H1 (cell line): ENCODE data around the gene CDC37. TPM values are rescaled to one million over a fixed set of nuclear protein-coding genes. Genes with fewer than 3 reads are reported as not detected.
A peak's percentile ranks its signal among the peaks of the same experiment; 100 is the strongest.

Experiments
- CTCF ChIA-PET: fragments of 300-600 bp; sonication (Branson Sonifier 250); formaldehyde crosslinking; loops from one replicate; lab custom pipeline; 2021; ENCODE audit not compliant: partially characterized antibody; lab: Charles Lee
- POLR2A ChIA-PET: fragments of 300-600 bp; sonication (Branson Sonifier 250); formaldehyde crosslinking; loops from one replicate; lab custom pipeline; 2021; ENCODE audit warnings: inconsistent platforms; ENCODE audit not compliant: partially characterized antibody; lab: Charles Lee
- DNase-seq, 2 experiments: peaks; one replicate each; pipeline versions ENCODE4 v3.0.0 to v3.0.0-alpha.2; 2010 to 2022; ENCODE audit warnings: low spot score in 2 of 2, low read depth in 1 of 2, mixed read lengths in 1 of 2
- FAIRE-seq: peaks from 2 replicates; lab custom pipeline; 2011; peaks lifted over from hg19 to GRCh38; lab: Jason Lieb, UNC
- H2AFZ ChIP-seq: 2 replicates; pipeline ENCODE4 v1.8.1; 2012; ENCODE audit warnings: low read length, inconsistent platforms
- H2AK5ac ChIP-seq: 2 replicates; pipeline ENCODE4 v1.6.1; 2013; ENCODE audit warnings: low read depth, low read length
- H2BK120ac ChIP-seq: replicated peaks from 2 replicates; pipeline ENCODE3; 2013; ENCODE audit warnings: low read depth, low read length, inconsistent platforms
- H2BK12ac ChIP-seq: 2 replicates; pipeline ENCODE4 v1.6.1; 2013; ENCODE audit warnings: low read depth, low read length
- H2BK15ac ChIP-seq: 2 replicates; pipeline ENCODE4 v1.6.1; 2013; ENCODE audit warnings: low read length
- H2BK20ac ChIP-seq: 2 replicates; pipeline ENCODE4 v1.6.1; 2013; ENCODE audit warnings: low read length
- H2BK5ac ChIP-seq: 2 replicates; pipeline ENCODE4 v1.6.1; 2013; ENCODE audit warnings: low read depth, low read length
- H3K14ac ChIP-seq: 2 replicates; pipeline ENCODE4 v1.6.1; 2013; ENCODE audit warnings: inconsistent platforms; ENCODE audit not compliant: insufficient read length
- H3K18ac ChIP-seq: 2 replicates; pipeline ENCODE4 v1.6.1; 2013; ENCODE audit warnings: low read length; ENCODE audit errors: extremely low read depth
- H3K23ac ChIP-seq: 2 replicates; pipeline ENCODE4 v1.6.1; 2013; ENCODE audit warnings: inconsistent platforms; ENCODE audit not compliant: insufficient read length
- H3K23me2 ChIP-seq: 2 replicates; pipeline ENCODE4 v1.6.1; 2013; ENCODE audit warnings: low read depth, low read length
- H3K27ac ChIP-seq: 2 replicates; pipeline ENCODE4 v1.6.1; 2011; ENCODE audit warnings: low read depth, low read length, inconsistent platforms
- H3K27me3 ChIP-seq, 4 experiments: replicated peaks in 1 of 4; 1 replicate in 1 of 4; 2 replicates in 3 of 4; pipeline versions ENCODE4 v1.6.1 to v1.8.1; 2011 to 2013; ENCODE audit warnings: low read length in 3 of 4, mild to moderate bottlenecking in 3 of 4, inconsistent platforms in 2 of 4, mixed read lengths in 2 of 4, moderate library complexity in 1 of 4; ENCODE audit not compliant: control insufficient read depth in 3 of 4, insufficient read depth in 3 of 4; ENCODE audit errors: extremely low read depth in 1 of 4
- H3K36me3 ChIP-seq, 4 experiments: 2 replicates each; pipeline versions ENCODE4 v1.6.1 to v1.8.1; 2011 to 2013; ENCODE audit warnings: mild to moderate bottlenecking in 4 of 4, low read length in 3 of 4, moderate library complexity in 2 of 4, control low read depth in 1 of 4, inconsistent platforms in 1 of 4; ENCODE audit not compliant: insufficient read depth in 4 of 4, control insufficient read depth in 2 of 4
- H3K4ac ChIP-seq: replicated peaks from 2 replicates; pipeline ENCODE3; 2013; ENCODE audit warnings: low read length, low read depth, mixed read lengths, inconsistent platforms; ENCODE audit not compliant: insufficient read length
- H3K4me1 ChIP-seq, 4 experiments: replicated peaks in 1 of 4; 1 replicate in 1 of 4; 2 replicates in 3 of 4; pipeline versions ENCODE4 v1.6.1 to v1.8.1; 2011 to 2013; ENCODE audit warnings: low read length in 3 of 4, inconsistent platforms in 2 of 4, mixed read lengths in 1 of 4; ENCODE audit not compliant: insufficient read depth in 4 of 4, control insufficient read depth in 3 of 4
- H3K4me2 ChIP-seq, 2 experiments: 2 replicates each; pipeline versions ENCODE4 v1.6.1 to v1.8.1; 2011 to 2013; ENCODE audit warnings: low read depth in 2 of 2, low read length in 2 of 2, control low read depth in 1 of 2, inconsistent platforms in 1 of 2, mild to moderate bottlenecking in 1 of 2; ENCODE audit not compliant: insufficient read depth in 1 of 2
- H3K4me3 ChIP-seq, 4 experiments: fragments of 200-600, 300-600 bp in 1 of 4; sonication (generic), shearing (Covaris generic), sonication (Bioruptor Twin) in 1 of 4; 2 replicates each; pipeline versions ENCODE4 v1.5.1 to v1.8.1; 2011 to 2016; ENCODE audit warnings: low read length in 4 of 4, low read depth in 3 of 4, control low read depth in 2 of 4, inconsistent platforms in 2 of 4, mild to moderate bottlenecking in 2 of 4, mixed read lengths in 1 of 4, moderate library complexity in 1 of 4; ENCODE audit not compliant: insufficient read depth in 2 of 4; ENCODE audit errors: extremely low read depth in 1 of 4
- H3K56ac ChIP-seq: replicated peaks from 2 replicates; pipeline ENCODE3; 2013; ENCODE audit warnings: low read depth, mild to moderate bottlenecking, mixed read lengths, low read length, inconsistent platforms; ENCODE audit not compliant: insufficient read length
- H3K79me1 ChIP-seq: 2 replicates; pipeline ENCODE4 v1.6.1; 2013; ENCODE audit warnings: low read depth, low read length, control low read depth
- H3K79me2 ChIP-seq, 2 experiments: 2 replicates each; pipeline versions ENCODE4 v1.6.1 to v1.8.1; 2012 to 2013; ENCODE audit warnings: low read length in 2 of 2, mild to moderate bottlenecking in 2 of 2, inconsistent platforms in 1 of 2; ENCODE audit not compliant: insufficient read depth in 2 of 2, control insufficient read depth in 1 of 2
- H3K9ac ChIP-seq, 4 experiments: replicated peaks in 1 of 4; 1 replicate in 1 of 4; 2 replicates in 3 of 4; pipeline versions ENCODE4 v1.6.1 to v1.8.1; 2011 to 2013; ENCODE audit warnings: low read depth in 3 of 4, low read length in 3 of 4, control low read depth in 2 of 4, mild to moderate bottlenecking in 2 of 4, moderate library complexity in 2 of 4, inconsistent platforms in 1 of 4; ENCODE audit errors: extremely low read depth in 1 of 4
- H3K9me3 ChIP-seq, 2 experiments: 2 replicates each; pipeline versions ENCODE4 v1.6.1 to v1.8.1; 2012 to 2013; ENCODE audit warnings: mild to moderate bottlenecking in 2 of 2, moderate library complexity in 2 of 2, control low read depth in 1 of 2, inconsistent platforms in 1 of 2, low read depth in 1 of 2, low read length in 1 of 2, mixed read lengths in 1 of 2; ENCODE audit not compliant: insufficient read depth in 2 of 2
- H4K20me1 ChIP-seq, 2 experiments: replicated peaks in 1 of 2; 2 replicates each; pipeline versions ENCODE3 to v1.8.1; 2011 to 2013; ENCODE audit warnings: inconsistent platforms in 2 of 2, low read length in 2 of 2, mild to moderate bottlenecking in 1 of 2; ENCODE audit not compliant: insufficient read depth in 2 of 2, control insufficient read depth in 1 of 2
- H4K5ac ChIP-seq: 2 replicates; pipeline ENCODE4 v1.6.1; 2013; ENCODE audit warnings: low read length, low read depth, mixed read lengths, inconsistent platforms; ENCODE audit not compliant: insufficient read length
- H4K8ac ChIP-seq: 2 replicates; pipeline ENCODE4 v1.8.0; 2013; ENCODE audit warnings: mild to moderate bottlenecking, moderate library complexity, low read length, inconsistent platforms; ENCODE audit not compliant: insufficient read depth; ENCODE audit errors: extremely low read depth
- H4K91ac ChIP-seq: replicated peaks from 2 replicates; pipeline ENCODE3; 2013; ENCODE audit warnings: low read length, mixed read lengths, inconsistent platforms; ENCODE audit not compliant: insufficient read length
- CHD1 ChIP-seq: IDR thresholded peaks from 2 replicates; pipeline ENCODE4 v1.6.1; 2012; ENCODE audit warnings: low read depth, low read length, improper control_type of control experiment
- CTCF ChIP-seq, 3 experiments: IDR thresholded peaks; 1 replicate in 2 of 3; 2 replicates in 1 of 3; pipeline versions ENCODE4 v1.5.1 to v1.6.1; 2011; ENCODE audit warnings: low read length in 3 of 3, mild to moderate bottlenecking in 3 of 3, inconsistent platforms in 2 of 3, low read depth in 1 of 3, moderate library complexity in 1 of 3; ENCODE audit not compliant: insufficient read depth in 1 of 3; ENCODE audit errors: control extremely low read depth in 1 of 3
- E2F6 ChIP-seq: IDR thresholded peaks from 2 replicates; pipeline ENCODE4 v1.6.1; 2012; ENCODE audit warnings: inconsistent platforms
- EGR1 ChIP-seq: IDR thresholded peaks from 2 replicates; pipeline ENCODE4 v1.6.1; 2011; ENCODE audit warnings: low read depth, low read length, borderline replicate concordance
- POLR2A ChIP-seq, 2 experiments: IDR thresholded peaks; 1 replicate in 1 of 2; 2 replicates in 1 of 2; pipeline ENCODE4 v1.6.1; 2011; ENCODE audit warnings: low read depth in 2 of 2, low read length in 2 of 2, mild to moderate bottlenecking in 2 of 2; ENCODE audit errors: control extremely low read depth in 1 of 2
- SAP30 ChIP-seq: fragments of 300-600 bp; sonication (generic); IDR thresholded peaks from 2 replicates; pipeline ENCODE4 v1.7.1; 2012; ENCODE audit warnings: low read length, moderate library complexity, mild to moderate bottlenecking, inconsistent platforms; ENCODE audit not compliant: insufficient read depth, insufficient replicate concordance
- SIX5 ChIP-seq: IDR thresholded peaks from 2 replicates; pipeline ENCODE4 v1.6.1; 2011; ENCODE audit warnings: mild to moderate bottlenecking, low read depth, low read length
- TBP ChIP-seq: IDR thresholded peaks from 2 replicates; pipeline ENCODE4 v1.6.1; 2011; ENCODE audit warnings: low read depth, low read length, improper control_type of control experiment
- WGBS, 2 experiments: shearing (Covaris generic) in 1 of 2; methylation state at CpG; one replicate each; pipeline versions ENCODE4 v1.1.6 to v1.1.7; 2013 to 2015; ENCODE audit warnings: low lambda C conversion rate in 2 of 2, mixed read lengths in 2 of 2, inconsistent platforms in 1 of 2, low coverage in 1 of 2, missing lambda C conversion rate in 1 of 2; ENCODE audit not compliant: insufficient replicate concordance in 2 of 2, insufficient coverage in 1 of 2, insufficient read length in 1 of 2; ENCODE audit errors: extremely low coverage in 1 of 2, missing lambda C conversion rate in 1 of 2; 5-methylcytosine and 5-hydroxymethylcytosine counted together
- polyA plus RNA-seq, 7 experiments: library from polyadenylated mRNA; depleted of rRNA in 3 of 7; stranded (reverse) in 5 of 7; unstranded in 2 of 7; fragments of >200 nt in 5 of 7; fragments of 200-250 nt in 2 of 7; gene quantifications; 1 replicate in 5 of 7; 2 replicates in 1 of 7; 4 replicates in 1 of 7; pipeline versions ENCODE4 v1.2.1 to v1.2.3, GENCODE V29; 2011 to 2013; ENCODE audit warnings: missing spikeins in 2 of 7, mixed read lengths in 2 of 7
- total RNA-seq: library from RNA; stranded (reverse); fragmentation: NEBNext Ultra II Directional; extraction: Animal tissue kit (Norgen Biotek cat#: 25700); gene quantifications from 2 replicates; pipeline ENCODE4 v1.2.1, GENCODE V29; 2021

CDC37 gene
- total and polyA plus RNA-seq, 2 of the 8 experiments (the other 6 are each of a cell fraction or from before 2014, with no cell fraction given), result 162 to 181 TPM

- peak overlapping the region; percentile 72 to 99 for H3K4me2 ChIP-seq
- DNase-seq, result peak; percentile 91 to 99
- peaks cover 0 to 5% (median 2%) of the 10 kb centered on the region in 4 experiments; a peak in 2 of 8 replicates for H3K36me3 ChIP-seq
- FAIRE-seq, result peak; percentile 94
- no peak overlapping the region for H3K4ac ChIP-seq
- no peaks in the 10 kb centered on the region for H3K79me1 ChIP-seq
- H3K14ac ChIP-seq, result no peak overlapping the region
- H3K23ac ChIP-seq, result no peak overlapping the region
- no peak overlapping the region for H2AFZ ChIP-seq
- peak overlapping the region; percentile 80 for H4K91ac ChIP-seq
- no peak overlapping the region for H2BK120ac ChIP-seq
- H4K8ac ChIP-seq, result peak overlapping the region; percentile 90; the same call in 1 of the 2 replicates
- POLR2A ChIA-PET, result interaction anchor here (0.6 to 2.2 kb wide), 11 partner anchors 9 to 262 kb away, joined by 3 to 15 read pairs (median 5); partner anchors contain the start of genes ICAM1, ICAM5, MRPL4 and RAVER1
- no peaks in the 10 kb centered on the region for H3K9me3 ChIP-seq
- H2BK5ac ChIP-seq, result peak overlapping the region; percentile 95; the same call in 1 of the 2 replicates
- peak overlapping the region; percentile 72; the same call in 1 of the 2 replicates for H2BK15ac ChIP-seq
- CTCF ChIA-PET, result interaction anchor here (0.8 to 3.2 kb wide), 10 partner anchors 10 to 95 kb away, joined by 3 to 11 read pairs (median 4); partner anchors contain the start of genes ICAM5 and RAVER1
- H2BK12ac ChIP-seq, result 0 out of 2 replicates have a peak overlapping the region, but pooled peaks have one; percentile 68
- peak overlapping the region; percentile 88 for H4K5ac ChIP-seq
- no peak overlapping the region for H2BK20ac ChIP-seq
- H3K23me2 ChIP-seq, result peaks cover 18% of the 10 kb centered on the region
- H3K56ac ChIP-seq, result peak overlapping the region; percentile 88
- H3K79me2 ChIP-seq, result no peaks in the 10 kb centered on the region
- peak overlapping the region; percentile 68 for H3K27ac ChIP-seq
- H3K27me3 ChIP-seq, result no peaks in the 10 kb centered on the region
- H4K20me1 ChIP-seq, result no peaks in the 10 kb centered on the region
- 7% methylated on average over 32 of the region's 32 CpGs; no CpG with 5 or more reads in 1 of the 2 experiments for WGBS, 2 experiments
- H3K4me3 ChIP-seq, result peak overlapping the region; percentile 61 to 69 (median 64)
- H3K18ac ChIP-seq, result peak overlapping the region; percentile 88
- peaks cover 0 to 11% (median 8%) of the 10 kb centered on the region in 4 experiments; a peak in 5 of 7 replicates for H3K4me1 ChIP-seq
- no peak overlapping the region for H2AK5ac ChIP-seq
- peak overlapping the region in 3 of 4 experiments; percentile 29 to 72 (median 66); a peak in 5 of 7 replicates for H3K9ac ChIP-seq
- peak; percentile 60; the same call in 1 of the 2 replicates for TF ChIP-seq E2F6
- TF ChIP-seq EGR1, result no peak; the same call in 1 of the 2 replicates
- 0 out of 2 replicates have a peak, but pooled peaks have one; percentile 29 for TF ChIP-seq TBP
- no peak for TF ChIP-seq SIX5
- TF ChIP-seq POLR2A (IDR thresholded peaks at IDR 0.05; ENCODE audit: control extremely low read depth in 1 of 2, low read depth in 2 of 2, low read length in 2 of 2), result peak in 1 of 2 experiments; percentile 79; a peak in 1 of 3 replicates
- TF ChIP-seq CTCF (IDR thresholded peaks at IDR 0.05; ENCODE audit: control extremely low read depth in 1 of 3, insufficient read depth in 1 of 3, low read depth in 1 of 3, low read length in 3 of 3), result peak in 1 of 3 experiments; percentile 2; a peak in 1 of 4 replicates
- no peak for TF ChIP-seq CHD1
- TF ChIP-seq SAP30, result peak; percentile 79
Observed at GRCh38 chr19:10353793-10354391, 49.5 kb downstream of the CDC37 start.
